SK-N-MC (cell line): ENCODE results near the gene AIP.

ENCODE experiments used
- DNase-seq: peaks from one replicate; pipeline ENCODE4 v3.0.0-alpha.2; 2011; ENCODE audit warnings: low read depth, low spot score
- H3K27ac ChIP-seq: fragments of 200-600 bp; sonication (generic); 2 replicates; pipeline ENCODE4 v1.5.1; 2016; ENCODE audit warnings: mixed run types
- H3K36me3 ChIP-seq: fragments of 200-600 bp; sonication (generic); 2 replicates; pipeline ENCODE4 v1.6.1; 2017; ENCODE audit warnings: antibody characterized with exemption, low read length, mixed read lengths; ENCODE audit not compliant: insufficient read depth
- H3K4me3 ChIP-seq: fragments of 200-600 bp; sonication (generic); 2 replicates; pipeline ENCODE4 v1.5.1; 2016
- H3K9ac ChIP-seq: fragments of 200-600 bp; sonication (generic); 2 replicates; pipeline ENCODE4 v1.8.0; 2017; ENCODE audit warnings: mixed run types, mixed read lengths; ENCODE audit not compliant: insufficient read length
- H3K9me3 ChIP-seq: fragments of 200-600 bp; sonication (generic); 2 replicates; pipeline ENCODE4 v1.6.1; 2017; ENCODE audit warnings: low read depth, mild to moderate bottlenecking, antibody characterized with exemption, low read length, moderate library complexity, mixed read lengths
- EZH2 ChIP-seq: fragments of 200-600 bp; sonication (generic); IDR thresholded peaks from one replicate; pipeline ENCODE4 v1.6.1; 2017; ENCODE audit warnings: antibody characterized with exemption
- FOXP2 ChIP-seq: optimal IDR thresholded peaks from 2 replicates; pipeline ENCODE3; 2011; ENCODE audit warnings: mild to moderate bottlenecking, moderate library complexity; ENCODE audit not compliant: insufficient read depth; ENCODE audit errors: extremely low read length, control extremely low read depth
- POLR2AphosphoS5 ChIP-seq: IDR thresholded peaks from 2 replicates; pipeline ENCODE4 v1.6.1; 2012; ENCODE audit warnings: mild to moderate bottlenecking, low read depth, low read length, borderline replicate concordance

AIP gene

GRCh38 chr11:67437082-67437808, 45.6 kb upstream of the AIP start, which contains the start of gene PTPRCAP:
Gene PTPRCAP, minus strand, starts transcription at chr11:67437682. Its CDS starts 63 bp downstream, at chr11:67437619.
- no peak for DNase-seq
- Histone ChIP-seq H3K4me3 (peak within 1 kb of the TSS; percentile 45), H3K36me3 (peaks cover 16% of the 10 kb centered on the region; the same call in 1 of the 2 replicates), H3K27ac (peak within 1 kb of the TSS; percentile 57; the same call in 1 of the 2 replicates), H3K9ac (no peak within 1 kb of the TSS), H3K9me3 (no peaks in the 10 kb centered on the region)
- TF ChIP-seq POLR2AphosphoS5 = 0 out of 2 replicates have a peak, but pooled peaks have one; percentile 19
- TF ChIP-seq EZH2 = no peak

GRCh38 chr11:67437809-67438157, 45.0 kb upstream of the AIP start:
- no peak for TF ChIP-seq FOXP2
- no peak for TF ChIP-seq EZH2
- no peak for TF ChIP-seq POLR2AphosphoS5
- H3K36me3 ChIP-seq = peaks cover 11% of the 10 kb centered on the region; the same call in 1 of the 2 replicates
- peak overlapping the region; percentile 57; the same call in 1 of the 2 replicates for H3K27ac ChIP-seq
- DNase-seq = no peak
- H3K9ac ChIP-seq = no peak overlapping the region
- H3K9me3 ChIP-seq = no peaks in the 10 kb centered on the region
- H3K4me3 ChIP-seq = no peak overlapping the region

- H3K36me3 ChIP-seq = peaks cover 6% of the 10 kb centered on the region; the same call in 1 of the 2 replicates
These were observed 44.5 kb upstream of the AIP start for GRCh38 chr11:67438158-67438902.

GRCh38 chr11:67439321-67440228, 43.3 kb upstream of the AIP start:
- H3K27ac ChIP-seq = peak overlapping the region; percentile 42; the same call in 1 of the 2 replicates
- H3K36me3 ChIP-seq = peaks cover 3% of the 10 kb centered on the region; the same call in 1 of the 2 replicates
- H3K4me3 ChIP-seq = no peak overlapping the region
- no peak for DNase-seq
- no peaks in the 10 kb centered on the region for H3K9me3 ChIP-seq
- no peak overlapping the region for H3K9ac ChIP-seq
- TF ChIP-seq POLR2AphosphoS5 (no peak), EZH2 (no peak), FOXP2 (no peak)

More at GRCh38 chr11:67438158-67438902, 44.5 kb upstream of the AIP start:
- no peak overlapping the region for H3K9ac ChIP-seq
- H3K4me3 ChIP-seq = no peak overlapping the region
- no peak for DNase-seq
- H3K9me3 ChIP-seq = no peaks in the 10 kb centered on the region
- 0 out of 2 replicates have a peak overlapping the region, but pooled peaks have one; percentile 42 for H3K27ac ChIP-seq
- TF ChIP-seq FOXP2 = no peak
- no peak for TF ChIP-seq EZH2
- no peak for TF ChIP-seq POLR2AphosphoS5

- Histone ChIP-seq H3K36me3 (peaks cover 3% of the 10 kb centered on the region; the same call in 1 of the 2 replicates), H3K9ac (no peak overlapping the region), H3K9me3 (no peaks in the 10 kb centered on the region), H3K4me3 (no peak overlapping the region), H3K27ac (0 out of 2 replicates have a peak overlapping the region, but pooled peaks have one; percentile 31)
- DNase-seq = no peak
- TF ChIP-seq EZH2 (no peak), POLR2AphosphoS5 (no peak; the same call in 1 of the 2 replicates), FOXP2 (no peak)
These were observed 42.4 kb upstream of the AIP start for GRCh38 chr11:67440229-67441097.

- Histone ChIP-seq H3K27ac (no peak overlapping the region), H3K9me3 (no peaks in the 10 kb centered on the region), H3K4me3 (no peak overlapping the region), H3K36me3 (peaks cover 3% of the 10 kb centered on the region; the same call in 1 of the 2 replicates), H3K9ac (no peak overlapping the region)
- no peak for DNase-seq
- TF ChIP-seq EZH2 (no peak), FOXP2 (no peak), POLR2AphosphoS5 (no peak)
These were observed 41.7 kb upstream of the AIP start for GRCh38 chr11:67441098-67441563.
